Measurements from ENCODE around the gene TMPRSS6. TPM values are rescaled to one million over a fixed set of nuclear protein-coding genes. Genes with fewer than 3 reads are reported as not detected.

The TMPRSS6 gene
- total RNA-seq, 1 experiment from 2014 or later: not detected

- H3K9ac ChIP-seq (ENCODE audit: low read length): no peak overlapping the region
- DNase-seq: peak; percentile 86
These were observed 87.6 kb downstream of the TMPRSS6 start for GRCh38 chr22:37021710-37022482.

GRCh38 chr22:37021041-37021440 is 88.5 kb downstream of the TMPRSS6 start:
- Histone ChIP-seq H3K79me2 (ENCODE audit: low read length) (no peaks in the 10 kb centered on the region), H3K4me1 (ENCODE audit: low read length) (peaks cover 16% of the 10 kb centered on the region), H3K9ac (ENCODE audit: low read length) (no peak overlapping the region), H3K4me2 (ENCODE audit: low read depth, low read length, poor library complexity, severe bottlenecking) (no peak overlapping the region), H3K4me3 (ENCODE audit: low read length) (no peak overlapping the region), H4K20me1 (ENCODE audit: insufficient read depth, low read depth, low read length) (no peaks in the 10 kb centered on the region), H2AFZ (ENCODE audit: low read length) (no peak overlapping the region), H3K36me3 (ENCODE audit: insufficient read depth, low read length) (no peaks in the 10 kb centered on the region), H3K27ac (ENCODE audit: low read length) (no peak overlapping the region), H3K9me3 (ENCODE audit: low read length) (no peaks in the 10 kb centered on the region), H3K27me3 (ENCODE audit: low read length) (no peaks in the 10 kb centered on the region), H3K9me2 (replicated peaks; ENCODE audit: insufficient read depth, low read length) (no peaks in the 10 kb centered on the region)
- no peak for DNase-seq

More at GRCh38 chr22:37021710-37022482, 87.6 kb downstream of the TMPRSS6 start:
- no peak overlapping the region for H3K4me2 ChIP-seq (ENCODE audit: low read depth, low read length, poor library complexity, severe bottlenecking)
- no peaks in the 10 kb centered on the region for H3K79me2 ChIP-seq (ENCODE audit: low read length)
- no peaks in the 10 kb centered on the region for H3K36me3 ChIP-seq (ENCODE audit: insufficient read depth, low read length)
- H4K20me1 ChIP-seq (ENCODE audit: insufficient read depth, low read depth, low read length): no peaks in the 10 kb centered on the region
- H3K9me2 ChIP-seq (replicated peaks; ENCODE audit: insufficient read depth, low read length): no peaks in the 10 kb centered on the region
- no peaks in the 10 kb centered on the region for H3K27me3 ChIP-seq (ENCODE audit: low read length)
- no peak overlapping the region for H2AFZ ChIP-seq (ENCODE audit: low read length)
- no peaks in the 10 kb centered on the region for H3K9me3 ChIP-seq (ENCODE audit: low read length)
- H3K4me1 ChIP-seq (ENCODE audit: low read length): peaks cover 18% of the 10 kb centered on the region
- no peak overlapping the region for H3K4me3 ChIP-seq (ENCODE audit: low read length)
- H3K27ac ChIP-seq (ENCODE audit: low read length): no peak overlapping the region

- no peaks in the 10 kb centered on the region for H3K36me3 ChIP-seq (ENCODE audit: insufficient read depth, low read length)
- H4K20me1 ChIP-seq (ENCODE audit: insufficient read depth, low read depth, low read length): no peaks in the 10 kb centered on the region
- peak overlapping the region; percentile 78 for H3K9ac ChIP-seq (ENCODE audit: low read length)
- peak overlapping the region; percentile 98 for H2AFZ ChIP-seq (ENCODE audit: low read length)
- no peak for DNase-seq
- no peaks in the 10 kb centered on the region for H3K9me2 ChIP-seq (replicated peaks; ENCODE audit: insufficient read depth, low read length)
- H3K4me3 ChIP-seq (ENCODE audit: low read length): peak overlapping the region; percentile 78
- H3K27me3 ChIP-seq (ENCODE audit: low read length): no peaks in the 10 kb centered on the region
- no peaks in the 10 kb centered on the region for H3K79me2 ChIP-seq (ENCODE audit: low read length)
- H3K4me2 ChIP-seq (ENCODE audit: low read depth, low read length, poor library complexity, severe bottlenecking): peak overlapping the region; percentile 96
- no peaks in the 10 kb centered on the region for H3K9me3 ChIP-seq (ENCODE audit: low read length)
- no peak overlapping the region for H3K27ac ChIP-seq (ENCODE audit: low read length)
- peaks cover 11% of the 10 kb centered on the region for H3K4me1 ChIP-seq (ENCODE audit: low read length)
These were observed 89.4 kb downstream of the TMPRSS6 start for GRCh38 chr22:37020192-37020479.

GRCh38 chr22:37019309-37020191 is 90.0 kb downstream of the TMPRSS6 start, which contains the start of the genes MPST and TST:
Gene MPST (plus strand): TSS chr22:37019742. CDS start chr22:37019837, 95 bp downstream.
Gene TST (minus strand): TSS chr22:37019447. CDS start chr22:37018732, 715 bp downstream.
- Histone ChIP-seq H3K36me3 (ENCODE audit: insufficient read depth, low read length) (no peaks in the 10 kb centered on the region), H2AFZ (ENCODE audit: low read length) (peak within 1 kb of the TSS; percentile 98), H3K4me3 (ENCODE audit: low read length) (peak within 1 kb of the TSS; percentile 78), H3K9me2 (replicated peaks; ENCODE audit: insufficient read depth, low read length) (no peaks in the 10 kb centered on the region), H3K4me1 (ENCODE audit: low read length) (peaks cover 11% of the 10 kb centered on the region), H3K79me2 (ENCODE audit: low read length) (no peaks in the 10 kb centered on the region), H3K27me3 (ENCODE audit: low read length) (no peaks in the 10 kb centered on the region), H3K9me3 (ENCODE audit: low read length) (no peaks in the 10 kb centered on the region), H3K9ac (ENCODE audit: low read length) (peak within 1 kb of the TSS; percentile 78), H4K20me1 (ENCODE audit: insufficient read depth, low read depth, low read length) (no peaks in the 10 kb centered on the region), H3K4me2 (ENCODE audit: low read depth, low read length, poor library complexity, severe bottlenecking) (peak within 1 kb of the TSS; percentile 96), H3K27ac (ENCODE audit: low read length) (no peak within 1 kb of the TSS)
- peak; percentile 78 for DNase-seq

GRCh38 chr22:37018815-37019308 is 90.7 kb downstream of the TMPRSS6 start:
- Histone ChIP-seq H3K36me3 (ENCODE audit: insufficient read depth, low read length) (no peaks in the 10 kb centered on the region), H4K20me1 (ENCODE audit: insufficient read depth, low read depth, low read length) (no peaks in the 10 kb centered on the region), H3K9me3 (ENCODE audit: low read length) (no peaks in the 10 kb centered on the region), H3K9ac (ENCODE audit: low read length) (peak overlapping the region; percentile 78), H3K27ac (ENCODE audit: low read length) (no peak overlapping the region), H3K4me2 (ENCODE audit: low read depth, low read length, poor library complexity, severe bottlenecking) (peak overlapping the region; percentile 71), H3K27me3 (ENCODE audit: low read length) (no peaks in the 10 kb centered on the region), H3K9me2 (replicated peaks; ENCODE audit: insufficient read depth, low read length) (no peaks in the 10 kb centered on the region), H2AFZ (ENCODE audit: low read length) (peak overlapping the region; percentile 71; the same call in 1 of the 2 replicates), H3K79me2 (ENCODE audit: low read length) (no peaks in the 10 kb centered on the region), H3K4me1 (ENCODE audit: low read length) (peaks cover 11% of the 10 kb centered on the region), H3K4me3 (ENCODE audit: low read length) (peak overlapping the region; percentile 72)
- no peak for DNase-seq

- no peak overlapping the region for H2AFZ ChIP-seq (ENCODE audit: low read length)
- no peaks in the 10 kb centered on the region for H4K20me1 ChIP-seq (ENCODE audit: insufficient read depth, low read depth, low read length)
- H3K4me1 ChIP-seq (ENCODE audit: low read length): peaks cover 11% of the 10 kb centered on the region
- no peak overlapping the region for H3K9ac ChIP-seq (ENCODE audit: low read length)
- H3K9me2 ChIP-seq (replicated peaks; ENCODE audit: insufficient read depth, low read length): no peaks in the 10 kb centered on the region
- peak overlapping the region; percentile 71 for H3K4me2 ChIP-seq (ENCODE audit: low read depth, low read length, poor library complexity, severe bottlenecking)
- H3K27me3 ChIP-seq (ENCODE audit: low read length): no peaks in the 10 kb centered on the region
- H3K4me3 ChIP-seq (ENCODE audit: low read length): peak overlapping the region; percentile 72; the same call in 1 of the 2 replicates
- no peaks in the 10 kb centered on the region for H3K36me3 ChIP-seq (ENCODE audit: insufficient read depth, low read length)
- H3K79me2 ChIP-seq (ENCODE audit: low read length): no peaks in the 10 kb centered on the region
- no peak overlapping the region for H3K27ac ChIP-seq (ENCODE audit: low read length)
- DNase-seq: no peak
- no peaks in the 10 kb centered on the region for H3K9me3 ChIP-seq (ENCODE audit: low read length)
These were observed 91.3 kb downstream of the TMPRSS6 start for GRCh38 chr22:37018086-37018814.

- Histone ChIP-seq H4K20me1 (ENCODE audit: insufficient read depth, low read depth, low read length) (no peaks in the 10 kb centered on the region), H3K4me1 (ENCODE audit: low read length) (peaks cover 11% of the 10 kb centered on the region), H2AFZ (ENCODE audit: low read length) (no peak overlapping the region), H3K9me3 (ENCODE audit: low read length) (no peaks in the 10 kb centered on the region), H3K36me3 (ENCODE audit: insufficient read depth, low read length) (no peaks in the 10 kb centered on the region), H3K4me2 (ENCODE audit: low read depth, low read length, poor library complexity, severe bottlenecking) (no peak overlapping the region), H3K4me3 (ENCODE audit: low read length) (no peak overlapping the region), H3K27ac (ENCODE audit: low read length) (no peak overlapping the region), H3K79me2 (ENCODE audit: low read length) (no peaks in the 10 kb centered on the region), H3K9ac (ENCODE audit: low read length) (no peak overlapping the region), H3K27me3 (ENCODE audit: low read length) (no peaks in the 10 kb centered on the region), H3K9me2 (replicated peaks; ENCODE audit: insufficient read depth, low read length) (no peaks in the 10 kb centered on the region)
- no peak for DNase-seq
These were observed 92.2 kb downstream of the TMPRSS6 start for GRCh38 chr22:37017356-37017755.

Data from Karpas-422 (cell line).